ENCODE data around the gene JUND.

Gene JUND

GRCh38 chr19:18232540-18233223, 48.7 kb downstream of the JUND start:
- H3K27me3 ChIP-seq (ENCODE audit: insufficient read depth, low read length, poor library complexity, severe bottlenecking): no peaks in the 10 kb centered on the region
- no peaks in the 10 kb centered on the region for H3K9me3 ChIP-seq (ENCODE audit: insufficient read depth, low read depth, low read length)
- no peaks in the 10 kb centered on the region for H3F3A ChIP-seq (ENCODE audit: low read depth)
- H3K4me1 ChIP-seq (ENCODE audit: insufficient read depth, low read length, poor library complexity, severe bottlenecking): peaks cover 7% of the 10 kb centered on the region
- peaks cover 2% of the 10 kb centered on the region for H4K20me1 ChIP-seq (ENCODE audit: insufficient read depth, low read length, poor library complexity, severe bottlenecking)
- H3K4me3 ChIP-seq (ENCODE audit: low read length, poor library complexity, severe bottlenecking): no peak overlapping the region
- TF ChIP-seq EZH2phosphoT487 (IDR thresholded peaks at IDR 0.05; ENCODE audit: borderline replicate concordance) (no peak), CTCF (conservative IDR thresholded peaks at IDR 0.05; ENCODE audit: low read length) (no peak)
- no peaks in the 10 kb centered on the region for H3K9me2 ChIP-seq (replicated peaks; ENCODE audit: low read depth, low read length)
- no peak overlapping the region for H3K9ac ChIP-seq (ENCODE audit: low read depth, low read length, poor library complexity, severe bottlenecking)
- no peak overlapping the region for H2AFZ ChIP-seq (ENCODE audit: low read length)
- H3K36me3 ChIP-seq (ENCODE audit: insufficient read depth, low read length): no peaks in the 10 kb centered on the region
- H3K4me2 ChIP-seq (ENCODE audit: low read depth, low read length, poor library complexity, severe bottlenecking): no peak overlapping the region
- H3K79me2 ChIP-seq (ENCODE audit: insufficient read depth, low read length): no peaks in the 10 kb centered on the region

- H3K4me2 ChIP-seq (ENCODE audit: low read depth, low read length, poor library complexity, severe bottlenecking): no peak overlapping the region
- H3K9ac ChIP-seq (ENCODE audit: low read depth, low read length, poor library complexity, severe bottlenecking): no peak overlapping the region
- no peak overlapping the region for H2AFZ ChIP-seq (ENCODE audit: low read length)
Observed at GRCh38 chr19:18231775-18232174, 49.6 kb downstream of the JUND start.

GRCh38 chr19:18230941-18231734, 50.3 kb downstream of the JUND start:
- no peak overlapping the region for H3K4me2 ChIP-seq (ENCODE audit: low read depth, low read length, poor library complexity, severe bottlenecking)

More at GRCh38 chr19:18231775-18232174, 49.6 kb downstream of the JUND start:
- H3K79me2 ChIP-seq (ENCODE audit: insufficient read depth, low read length): no peaks in the 10 kb centered on the region
- no peaks in the 10 kb centered on the region for H3K9me3 ChIP-seq (ENCODE audit: insufficient read depth, low read depth, low read length)
- peaks cover 7% of the 10 kb centered on the region for H3K4me1 ChIP-seq (ENCODE audit: insufficient read depth, low read length, poor library complexity, severe bottlenecking)
- no peaks in the 10 kb centered on the region for H3K27me3 ChIP-seq (ENCODE audit: insufficient read depth, low read length, poor library complexity, severe bottlenecking)
- TF ChIP-seq EZH2phosphoT487 (IDR thresholded peaks at IDR 0.05; ENCODE audit: borderline replicate concordance) (no peak), CTCF (conservative IDR thresholded peaks at IDR 0.05; ENCODE audit: low read length) (no peak)
- no peaks in the 10 kb centered on the region for H3F3A ChIP-seq (ENCODE audit: low read depth)
- no peak overlapping the region for H3K4me3 ChIP-seq (ENCODE audit: low read length, poor library complexity, severe bottlenecking)
- no peaks in the 10 kb centered on the region for H3K36me3 ChIP-seq (ENCODE audit: insufficient read depth, low read length)
- no peaks in the 10 kb centered on the region for H3K9me2 ChIP-seq (replicated peaks; ENCODE audit: low read depth, low read length)
- H4K20me1 ChIP-seq (ENCODE audit: insufficient read depth, low read length, poor library complexity, severe bottlenecking): peaks cover 2% of the 10 kb centered on the region

More at GRCh38 chr19:18230941-18231734, 50.3 kb downstream of the JUND start:
- Histone ChIP-seq H4K20me1 (ENCODE audit: insufficient read depth, low read length, poor library complexity, severe bottlenecking) (peaks cover 2% of the 10 kb centered on the region), H3K9me3 (ENCODE audit: insufficient read depth, low read depth, low read length) (no peaks in the 10 kb centered on the region), H3K27me3 (ENCODE audit: insufficient read depth, low read length, poor library complexity, severe bottlenecking) (no peaks in the 10 kb centered on the region), H3K9me2 (replicated peaks; ENCODE audit: low read depth, low read length) (no peaks in the 10 kb centered on the region), H3K4me3 (ENCODE audit: low read length, poor library complexity, severe bottlenecking) (no peak overlapping the region), H3K4me1 (ENCODE audit: insufficient read depth, low read length, poor library complexity, severe bottlenecking) (peaks cover 7% of the 10 kb centered on the region), H3K9ac (ENCODE audit: low read depth, low read length, poor library complexity, severe bottlenecking) (no peak overlapping the region), H2AFZ (ENCODE audit: low read length) (no peak overlapping the region), H3K79me2 (ENCODE audit: insufficient read depth, low read length) (no peaks in the 10 kb centered on the region), H3F3A (ENCODE audit: low read depth) (no peaks in the 10 kb centered on the region), H3K36me3 (ENCODE audit: insufficient read depth, low read length) (no peaks in the 10 kb centered on the region)
- TF ChIP-seq EZH2phosphoT487 (IDR thresholded peaks at IDR 0.05; ENCODE audit: borderline replicate concordance) (no peak), CTCF (conservative IDR thresholded peaks at IDR 0.05; ENCODE audit: low read length) (no peak)

Measured in Loucy (cell line).